Sigmoid colon (tissue), 7 donors: ENCODE measurements around the gene PILRA. TPM values are rescaled to one million over a fixed set of nuclear protein-coding genes. Genes with fewer than 3 reads are reported as not detected.
"Not testable (repeated sequence)": the region's sequence is repeated elsewhere in the genome, so short reads cannot be mapped to it uniquely, and the experiment has no call there.

Experiments
- DNase-seq: peaks from one replicate; pipeline ENCODE4 v3.0.0-alpha.2; 2019
- H3K27ac ChIP-seq, 4 donors: fragments of 200-600 bp; sonication (generic); one replicate each; pipeline ENCODE4 v1.5.1; 2016 to 2019; ENCODE audit warnings: mild to moderate bottlenecking in 1 of 4
- H3K27me3 ChIP-seq, 3 donors: fragments of 200-600 bp; sonication (generic); one replicate each; pipeline ENCODE4 v1.5.1; 2019; ENCODE audit warnings: mild to moderate bottlenecking in 1 of 3
- H3K36me3 ChIP-seq, 4 donors: fragments of 200-600 bp; sonication (generic); one replicate each; pipeline ENCODE4 v1.5.1; 2016 to 2019
- H3K4me1 ChIP-seq, 4 donors: fragments of 200-600 bp; sonication (generic); one replicate each; pipeline ENCODE4 v1.5.1; 2017 to 2019
- H3K4me3 ChIP-seq, 4 donors: fragments of 200-600 bp; sonication (generic); one replicate each; pipeline ENCODE4 v1.5.1; 2017 to 2019; ENCODE audit warnings: mild to moderate bottlenecking in 2 of 4, moderate library complexity in 1 of 4
- H3K9me3 ChIP-seq, 4 donors: fragments of 200-600 bp in 3 of 4; sonication (generic) in 3 of 4; one replicate each; pipeline versions ENCODE4 v1.5.1 to v1.6.1; 2013 to 2019
- CTCF ChIP-seq, 4 experiments: fragments of 450-650 bp in 3 of 4; fragments of 200-600 bp in 1 of 4; IDR thresholded peaks; one replicate each; pipeline ENCODE4 v1.5.1; 2016 to 2019; ENCODE audit warnings: antibody characterized with exemption in 4 of 4, mild to moderate bottlenecking in 3 of 4, moderate library complexity in 2 of 4
- EP300 ChIP-seq, 4 donors: sonication (generic); formaldehyde crosslinking; IDR thresholded peaks; one replicate each; pipeline ENCODE4 v1.6.1; 2017; ENCODE audit warnings: antibody characterized with exemption in 4 of 4
- POLR2A ChIP-seq, 2 donors: fragments of 450-650 bp; IDR thresholded peaks; one replicate each; pipeline ENCODE4 v1.6.1; 2016; ENCODE audit warnings: antibody characterized with exemption in 2 of 2, mild to moderate bottlenecking in 2 of 2, moderate library complexity in 2 of 2
- POLR2AphosphoS5 ChIP-seq, 4 donors: sonication (generic); formaldehyde crosslinking; IDR thresholded peaks; one replicate each; pipeline ENCODE4 v1.6.1; 2017; ENCODE audit warnings: antibody characterized with exemption in 4 of 4
- WGBS, 2 donors: extraction: QIAGEN DNeasy Blood & Tissue Kit; methylation state at CpG; one replicate each; pipeline ENCODE4 v1.1.7; 2013; 5-methylcytosine and 5-hydroxymethylcytosine counted together
- intact Hi-C: fragments of 100-400 bp; cut with DNase I; formaldehyde crosslinking; loops from one replicate; pipeline ENCODE4 v1.15.1; 2023
- polyA plus RNA-seq, 3 donors: library from polyadenylated mRNA; stranded (reverse); fragments of 200-250 nt; gene quantifications; one replicate each; pipeline ENCODE4 v1.2.3, GENCODE V29; 2013
- total RNA-seq, 4 donors: library from RNA; depleted of rRNA; stranded (reverse); fragments of >200 nt; gene quantifications; one replicate each; pipeline ENCODE4 v1.1.0, GENCODE V29; 2016
- donor health status: healthy with polysubstance abuse.
- donor health status: Bipolar disorder and iron deficiency.
- donor health status: healthy.

Gene PILRA
- total and polyA plus RNA-seq, 7 donors: 5.0 to 10.0 (median 5.8) TPM

GRCh38 chr7:100342765-100343164, 30.5 kb upstream of the PILRA start:
- Histone ChIP-seq H3K27me3 (no peaks in the 10 kb centered on the region), H3K36me3 (peaks cover 4 to 68% (median 20%) of the 10 kb centered on the region in 4 donors), H3K9me3 (no peaks in the 10 kb centered on the region), H3K4me3 (no peak overlapping the region), H3K4me1 (peaks cover 0 to 14% (median 7%) of the 10 kb centered on the region in 4 donors), H3K27ac (peak overlapping the region in 2 of 4 donors; percentile 22 to 24)
- DNase-seq: no peak
- 82 to 89% methylated on average over 6 of the region's 6 CpGs for WGBS, 2 donors
- intact Hi-C loops: no loop called here
- TF ChIP-seq POLR2A (IDR thresholded peaks at IDR 0.05) (no peak), POLR2AphosphoS5 (IDR thresholded peaks at IDR 0.05) (no peak), CTCF (IDR thresholded peaks at IDR 0.05) (no peak), EP300 (IDR thresholded peaks at IDR 0.05) (no peak)

- H3K9me3 ChIP-seq: not testable (repeated sequence)
- WGBS, 2 donors: 89 to 90% methylated on average over 3 of the region's 4 CpGs
Observed at GRCh38 chr7:100344124-100344559, 29.1 kb upstream of the PILRA start.

DNA sequence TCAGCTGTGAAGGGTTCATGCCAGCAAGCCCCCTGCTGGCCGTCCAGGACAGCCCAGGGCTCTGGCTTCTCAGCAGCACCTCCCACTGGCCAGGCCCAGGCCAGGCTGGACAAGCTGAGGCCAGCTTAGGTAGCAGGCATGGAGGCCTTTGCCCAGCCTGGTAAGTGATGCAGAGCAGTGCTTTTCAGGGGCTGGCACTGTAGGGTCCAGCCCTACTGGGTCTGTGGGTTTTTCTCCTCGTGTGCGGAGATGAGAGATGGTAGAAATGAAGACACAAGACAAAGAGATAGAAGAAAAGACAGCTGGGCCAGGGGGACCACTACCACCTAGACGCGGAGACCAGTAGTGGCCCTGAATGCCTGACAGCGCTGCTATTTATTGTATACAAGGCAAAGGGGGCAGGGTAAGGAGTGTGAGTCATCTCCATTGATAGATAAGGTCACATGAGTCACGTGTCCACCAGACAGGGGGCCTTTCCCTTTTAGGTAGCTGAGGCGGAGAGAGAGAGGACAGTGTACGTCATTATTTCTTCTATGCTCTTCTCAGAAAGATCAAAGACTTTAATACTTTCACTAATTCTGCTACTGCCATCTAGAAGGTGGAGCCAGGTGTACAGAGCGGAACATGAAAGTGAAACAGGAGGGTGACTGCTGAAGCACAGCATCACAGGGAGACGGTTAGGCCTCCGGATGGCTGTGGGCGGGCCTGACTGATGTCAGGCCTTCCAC, 28.6 kb upstream of the PILRA start:
- Histone ChIP-seq H3K4me1 (peaks cover 0 to 14% (median 7%) of the 10 kb centered on the region in 4 donors), H3K27ac (peak overlapping the region; percentile 23 to 72 (median 67)), H3K36me3 (peaks cover 4 to 68% (median 33%) of the 10 kb centered on the region in 4 donors)
- H3K27me3 ChIP-seq, DNase-seq, H3K9me3 ChIP-seq, H3K4me3 ChIP-seq, intact Hi-C loops: not testable (repeated sequence)
- peak in 1 of 4 experiments; percentile 34 for TF ChIP-seq CTCF (IDR thresholded peaks at IDR 0.05)
- 41 to 56% methylated on average over 10 of the region's 13 CpGs for WGBS, 2 donors

More at GRCh38 chr7:100344124-100344559, 29.1 kb upstream of the PILRA start:
- intact Hi-C loops, DNase-seq, H3K27me3 ChIP-seq, H3K4me3 ChIP-seq: not testable (repeated sequence)
- Histone ChIP-seq H3K27ac (peak overlapping the region in 3 of 4 donors; percentile 62 to 72 (median 72)), H3K4me1 (peaks cover 0 to 14% (median 7%) of the 10 kb centered on the region in 4 donors), H3K36me3 (peaks cover 4 to 68% (median 27%) of the 10 kb centered on the region in 4 donors)

DNA sequence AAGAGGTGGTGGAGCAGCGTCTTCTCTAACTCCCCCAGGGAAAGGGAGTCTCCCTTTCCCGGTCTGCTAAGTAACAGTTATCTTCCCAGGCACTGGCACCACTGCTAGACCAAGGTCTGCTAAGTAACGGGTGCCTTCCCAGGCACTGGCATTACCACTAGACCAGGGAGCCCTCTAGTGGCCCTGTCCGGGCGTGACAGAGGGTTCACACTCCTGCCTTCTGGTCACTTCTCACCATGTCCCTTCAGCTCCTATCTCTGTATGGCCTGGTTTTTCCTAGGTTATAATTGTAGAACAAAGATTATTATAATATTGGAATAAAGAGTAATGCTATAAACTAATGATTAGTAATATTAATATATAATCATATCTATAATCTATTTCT, 28.0 kb upstream of the PILRA start:
- peak in 2 of 4 experiments; percentile 36 to 47 for TF ChIP-seq CTCF (IDR thresholded peaks at IDR 0.05)
- Histone ChIP-seq H3K36me3 (peaks cover 4 to 73% (median 36%) of the 10 kb centered on the region in 4 donors), H3K27ac (peak overlapping the region in 1 of 4 donors; percentile 72), H3K4me1 (peaks cover 0 to 14% (median 7%) of the 10 kb centered on the region in 4 donors)
- peak; percentile 80 for DNase-seq
- intact Hi-C loops, H3K4me3 ChIP-seq, H3K9me3 ChIP-seq, H3K27me3 ChIP-seq: not testable (repeated sequence)
- 0 to 1% methylated on average over 2 to 3 of the region's 5 CpGs for WGBS, 2 donors

- no peak overlapping the region for H3K4me3 ChIP-seq
- TF ChIP-seq EP300 (IDR thresholded peaks at IDR 0.05) (no peak), CTCF (IDR thresholded peaks at IDR 0.05) (no peak), POLR2A (IDR thresholded peaks at IDR 0.05) (no peak), POLR2AphosphoS5 (IDR thresholded peaks at IDR 0.05) (no peak)
- no peak for DNase-seq
- no peak overlapping the region for H3K27ac ChIP-seq
- peaks cover 0 to 14% (median 7%) of the 10 kb centered on the region in 4 donors for H3K4me1 ChIP-seq
- intact Hi-C loops: no loop called here
- no peaks in the 10 kb centered on the region for H3K27me3 ChIP-seq
- H3K9me3 ChIP-seq: no peaks in the 10 kb centered on the region
- H3K36me3 ChIP-seq: peaks cover 4 to 76% (median 41%) of the 10 kb centered on the region in 4 donors
Observed at GRCh38 chr7:100346921-100347320, 26.4 kb upstream of the PILRA start.
